HG03108 (cell line): Measurements from ENCODE around the gene PIGH.
"Not testable (repeated sequence)": the region's sequence is repeated elsewhere in the genome, so short reads cannot be mapped to it uniquely, and the experiment has no call there.

ENCODE experiments used
- ATAC-seq: cut with Tn5 transposase; IDR thresholded peaks from one replicate; pipeline ENCODE4 v1.9.1; 2021; ENCODE audit warnings: moderate library complexity; ENCODE audit not compliant: unreplicated experiment

Gene PIGH

DNA sequence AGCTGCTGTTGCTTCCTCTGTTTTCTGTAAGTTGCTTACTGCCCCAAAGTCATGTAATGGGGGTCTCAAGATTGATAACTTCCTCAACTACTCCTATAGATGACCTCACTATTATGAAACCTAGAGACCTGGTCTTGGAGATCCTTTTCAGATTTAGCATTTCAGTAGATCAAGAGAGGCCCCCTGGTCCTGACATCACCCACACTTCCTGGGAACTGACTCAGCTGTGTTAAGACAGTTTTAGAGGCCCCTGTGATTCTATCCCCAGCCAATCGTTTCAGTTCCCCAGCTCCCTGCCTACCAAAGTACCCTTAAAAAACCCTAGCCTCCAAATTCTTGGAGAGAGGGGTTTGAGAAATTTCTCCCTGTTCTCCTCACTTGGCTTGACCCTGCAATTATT, 10.4 kb upstream of the PIGH start:
- ATAC-seq, result no peak

DNA sequence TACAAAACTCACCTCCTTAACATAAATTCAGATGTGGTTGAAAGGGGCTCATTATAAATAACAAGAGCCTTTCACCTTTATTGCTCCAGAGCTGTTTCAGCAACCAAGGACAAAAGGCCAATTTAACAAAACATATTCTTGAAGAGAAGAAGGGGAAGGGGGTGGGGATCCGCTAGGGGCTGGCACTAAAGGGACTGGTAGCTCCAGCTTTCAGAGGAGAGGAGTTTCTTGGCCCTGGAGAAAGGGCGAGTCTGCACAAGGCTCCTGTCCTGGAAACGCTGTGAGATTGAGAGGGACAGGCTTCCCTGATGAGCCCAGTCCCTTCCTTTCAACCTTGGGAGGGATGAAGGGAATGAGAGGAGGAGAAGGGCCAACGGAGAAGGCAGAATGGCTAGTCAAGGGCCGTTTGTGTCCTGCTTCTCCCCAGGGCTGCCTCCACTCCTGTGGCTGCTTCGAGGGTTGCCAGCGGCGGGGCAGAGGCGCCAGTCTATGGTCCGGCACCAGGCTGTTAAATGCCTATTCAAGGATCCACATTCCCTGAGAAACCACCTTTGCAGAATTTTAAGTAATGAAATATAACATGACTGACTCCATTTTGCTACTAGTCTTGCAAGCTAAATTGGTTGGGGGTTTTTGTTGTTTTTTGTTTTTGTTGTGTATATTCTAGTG, 9.7 kb upstream of the PIGH start:
- no peak for ATAC-seq

DNA sequence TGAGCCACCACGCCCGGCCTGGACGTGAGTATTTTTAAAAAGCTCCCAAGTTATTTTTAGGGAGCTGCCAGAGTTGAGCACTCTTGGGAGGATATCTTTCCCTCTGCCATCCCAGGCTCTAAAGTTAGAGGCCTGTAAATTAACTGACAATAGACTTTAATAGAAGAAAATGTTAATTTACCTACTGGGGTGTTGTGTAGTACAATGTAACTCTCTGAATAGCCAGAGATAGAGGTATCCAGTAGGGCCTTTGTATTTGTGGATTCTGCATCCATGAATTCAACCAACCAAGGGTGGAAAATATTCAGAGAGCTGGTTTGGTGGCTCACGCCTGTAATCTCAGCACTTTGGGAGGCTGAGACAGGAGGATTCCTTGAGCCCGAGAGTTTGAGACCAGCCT, 7.6 kb upstream of the PIGH start:
- ATAC-seq, result no peak

DNA sequence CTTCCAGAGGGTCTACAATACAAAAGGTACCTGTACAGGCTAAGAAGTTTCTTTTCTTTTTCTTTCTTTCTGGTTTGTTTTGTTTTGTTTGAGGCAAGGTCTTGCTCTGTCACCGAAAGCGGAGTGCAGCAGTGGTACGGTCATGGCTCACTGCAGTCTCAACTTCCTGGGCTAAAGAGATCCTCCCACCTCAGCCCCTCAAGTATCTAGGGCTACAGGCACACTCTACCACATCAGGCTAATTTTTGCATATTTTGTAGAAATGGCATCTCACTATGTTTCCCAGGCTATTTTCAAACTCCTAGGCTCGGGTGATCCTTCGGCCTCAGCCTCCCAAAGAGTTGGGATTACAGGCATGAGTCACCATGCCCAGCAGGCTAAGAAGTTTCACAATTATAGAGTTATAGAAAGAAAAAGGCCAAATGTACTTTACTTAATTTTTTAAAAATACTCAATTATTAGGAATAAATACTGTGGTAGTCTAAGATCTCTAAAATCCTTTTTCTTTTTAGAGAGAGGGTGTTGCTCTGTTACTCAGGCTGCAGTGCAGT, 3.0 kb upstream of the PIGH start:
- peak; percentile 74 for ATAC-seq

DNA sequence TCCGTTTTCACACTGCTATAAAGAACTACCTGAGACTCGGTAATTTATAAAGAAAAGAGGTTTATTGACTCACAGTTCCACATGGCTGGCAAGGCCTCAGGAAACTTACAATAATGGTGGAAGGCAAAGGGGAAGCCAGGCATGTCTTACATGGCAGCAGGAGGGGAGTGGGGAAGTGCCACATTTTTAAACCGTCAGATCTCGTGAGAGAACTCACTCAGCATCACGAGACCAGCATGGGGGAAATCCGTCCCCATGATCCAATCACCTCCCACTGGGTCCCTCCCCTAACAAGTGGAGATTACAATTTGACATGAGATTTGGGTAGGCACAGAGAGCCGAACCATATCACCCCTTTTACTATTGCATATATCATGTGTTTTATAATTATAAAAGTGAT, 2.0 kb upstream of the PIGH start:
- ATAC-seq, result no peak

DNA sequence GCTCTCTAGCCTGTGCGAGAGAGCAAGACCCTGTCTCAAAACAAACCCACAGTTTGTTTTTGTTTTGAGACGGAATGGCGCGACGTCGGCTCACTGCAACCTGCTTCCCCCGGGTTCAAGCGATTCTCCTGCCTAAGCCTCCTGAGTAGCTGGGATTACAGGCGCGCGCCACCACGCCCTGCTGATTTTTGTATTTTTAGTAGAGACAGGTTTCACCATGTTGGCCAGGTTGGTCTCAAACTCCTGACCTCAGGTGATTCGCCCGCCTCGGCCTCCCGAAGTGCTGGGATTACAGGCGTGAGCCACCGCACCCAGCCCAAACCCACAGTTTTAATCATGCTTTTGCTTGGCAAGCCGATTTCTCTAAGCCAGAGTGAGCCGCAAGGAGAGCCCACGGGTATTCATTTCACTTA, 500 bp upstream of the PIGH start:
- not testable (repeated sequence) for ATAC-seq

DNA sequence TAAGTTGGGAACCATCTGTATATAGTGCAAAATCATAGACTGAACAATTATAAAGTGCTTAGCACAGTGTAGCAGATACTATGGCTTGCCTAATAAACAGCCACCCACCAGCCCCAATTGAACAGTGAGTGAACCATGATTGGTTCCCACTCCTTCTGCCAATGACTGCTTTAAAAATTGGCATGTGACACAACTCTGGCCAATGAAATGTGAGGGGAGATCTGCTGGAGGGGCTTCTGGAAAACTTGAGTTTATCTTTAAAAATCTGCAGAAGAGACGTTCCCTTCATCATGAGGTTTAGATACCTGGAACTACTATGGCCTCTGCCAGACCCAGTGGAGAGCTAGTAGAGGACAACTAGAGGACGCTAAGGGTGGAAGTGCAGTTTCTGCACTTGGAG, 4.7 kb downstream of the PIGH start:
- no peak for ATAC-seq

DNA sequence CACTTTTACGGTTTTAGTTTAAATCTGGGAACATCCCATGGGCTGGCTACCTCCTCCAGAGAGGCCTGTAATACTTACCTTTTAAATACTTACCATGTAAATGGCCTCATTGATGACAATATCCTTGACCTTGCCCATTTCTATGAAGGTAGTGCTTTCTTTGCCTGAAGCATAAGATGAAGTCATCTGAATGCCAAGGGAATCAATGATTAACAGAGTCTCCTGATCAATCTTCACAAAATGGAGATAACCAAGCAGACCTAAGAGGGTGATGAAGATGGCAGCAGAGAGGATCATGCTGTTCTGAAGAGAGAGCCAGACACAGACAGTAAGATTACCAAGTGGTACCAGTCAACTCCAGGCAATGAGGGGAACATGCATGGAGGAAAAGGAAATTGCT, 6.4 kb downstream of the PIGH start:
- not testable (repeated sequence) for ATAC-seq

DNA sequence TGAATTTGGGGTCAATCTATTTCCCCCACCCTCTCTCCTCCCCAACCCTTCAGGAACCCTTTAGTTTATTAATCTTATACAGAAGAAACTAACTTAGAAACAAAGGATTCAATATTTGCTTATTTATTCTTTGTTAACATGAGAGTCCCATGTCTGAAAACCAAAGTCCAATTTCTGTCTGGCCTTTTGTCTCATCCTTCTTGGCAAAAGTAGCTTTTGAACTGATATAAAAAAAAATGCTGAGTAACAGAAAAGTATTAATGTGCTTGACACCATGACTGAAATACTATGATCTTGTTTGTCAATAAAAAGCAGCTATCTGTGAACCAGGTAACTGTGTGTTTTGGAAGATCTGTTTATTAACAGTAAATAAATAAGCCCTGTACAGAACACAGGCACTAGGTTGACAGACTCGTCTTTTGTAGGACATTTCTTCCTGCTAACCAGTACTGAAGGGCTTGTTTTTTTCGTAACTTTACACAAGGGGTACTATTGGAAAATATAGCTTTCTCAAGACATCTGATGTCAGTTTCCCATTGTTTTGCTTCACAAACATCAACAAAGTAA, 10.8 kb downstream of the PIGH start:
- ATAC-seq, result no peak

DNA sequence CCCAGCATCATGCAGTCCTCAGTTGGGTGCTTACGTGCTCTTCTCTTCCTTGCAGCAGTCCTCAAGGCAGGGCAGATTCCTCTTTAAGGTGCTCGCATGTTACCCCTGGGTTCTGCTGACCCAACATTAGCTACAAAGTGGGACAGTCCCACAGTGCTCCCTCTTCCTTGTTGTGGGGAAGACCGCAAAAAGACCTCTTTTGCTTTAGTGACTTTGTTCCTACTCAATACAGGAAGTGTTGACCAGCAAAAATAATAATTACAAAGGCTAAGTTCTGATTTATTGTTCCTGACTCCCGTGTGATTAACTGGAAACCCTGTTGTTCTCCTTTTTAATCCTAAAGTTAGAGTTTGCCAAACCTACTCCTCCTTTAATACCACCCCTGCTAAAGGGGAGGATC, 13.7 kb downstream of the PIGH start:
- no peak for ATAC-seq

DNA sequence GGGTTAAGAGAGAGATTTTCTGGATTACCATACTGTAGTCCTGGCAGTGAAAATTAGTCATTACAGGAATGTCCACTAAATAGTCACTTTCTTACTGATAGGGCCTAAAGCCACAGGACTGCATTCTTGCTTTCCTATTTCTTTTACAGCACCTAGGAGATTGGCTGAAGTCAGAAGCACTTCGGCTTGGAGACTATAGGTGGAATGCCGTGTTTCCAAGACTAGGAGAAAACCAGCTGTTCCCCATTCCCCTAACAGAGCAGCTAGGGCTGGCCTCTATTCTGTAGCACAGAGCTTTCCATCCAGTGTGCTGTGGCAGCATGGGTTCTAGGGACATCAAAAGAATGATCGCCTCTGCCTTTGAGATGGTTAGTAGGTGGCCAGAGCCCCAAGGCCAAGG, 15.1 kb downstream of the PIGH start:
- ATAC-seq, result no peak

DNA sequence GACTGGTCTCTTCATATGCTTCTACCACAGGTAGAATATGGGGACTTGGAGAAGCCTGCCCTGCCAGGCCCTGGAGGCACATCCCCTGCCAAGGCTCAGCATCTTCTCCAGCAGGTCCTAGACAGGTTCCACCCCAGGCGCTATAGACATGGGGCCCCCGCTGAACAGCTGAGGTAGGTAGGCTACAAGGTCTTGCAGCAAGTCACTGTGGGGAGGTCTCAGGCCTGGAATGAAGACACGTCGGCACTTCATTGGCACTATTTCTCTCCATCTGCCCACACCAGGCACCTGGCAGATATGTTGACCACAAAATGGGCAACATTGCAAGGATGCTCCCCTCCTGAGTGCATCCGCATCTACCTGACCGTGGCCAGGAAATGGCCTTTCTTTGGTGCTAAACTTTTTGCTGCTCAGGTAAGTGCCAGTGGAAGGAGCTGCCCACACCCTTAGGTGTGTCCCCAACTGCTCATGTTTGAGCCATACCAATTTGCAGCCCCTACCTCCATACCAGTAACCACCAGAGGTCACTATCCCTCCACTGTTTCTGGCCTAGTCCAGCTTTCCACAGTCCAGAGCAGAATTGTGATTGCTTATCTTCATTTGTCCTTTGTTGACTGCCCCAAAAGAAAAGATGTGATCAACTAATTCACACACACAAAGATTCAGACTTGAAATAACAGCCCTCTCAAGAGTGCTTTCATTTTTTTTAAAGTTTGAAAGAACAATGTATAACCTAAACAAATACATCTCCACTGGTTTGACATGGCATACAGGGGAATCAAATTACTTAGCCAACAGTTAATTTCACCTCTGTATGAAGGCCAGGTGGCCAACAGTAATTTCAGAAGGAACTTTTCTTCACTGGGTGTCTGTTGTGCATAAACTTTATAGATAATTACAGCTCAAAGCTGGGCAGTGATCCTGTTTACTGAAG, 16.1 kb downstream of the PIGH start:
- ATAC-seq, result no peak

DNA sequence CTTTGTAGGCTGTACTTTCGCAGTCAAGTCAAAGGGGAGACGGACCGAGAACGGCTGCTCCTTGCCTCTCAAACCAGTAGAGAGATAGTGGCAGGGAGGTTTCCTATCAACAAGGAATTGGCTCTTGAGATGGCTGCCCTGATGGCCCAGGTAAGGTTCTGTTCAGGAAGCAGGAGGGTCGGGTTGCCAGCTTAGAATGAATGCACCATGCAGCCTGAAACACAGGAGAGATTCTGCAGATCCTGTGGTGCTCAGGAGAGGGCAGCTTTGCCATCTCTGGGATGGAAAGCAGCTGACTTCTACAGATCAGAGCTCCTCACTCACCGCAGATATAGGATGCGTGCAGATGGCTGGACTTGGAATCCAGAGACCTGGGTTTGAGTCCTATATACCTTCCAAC, 18.0 kb downstream of the PIGH start:
- no peak for ATAC-seq

DNA sequence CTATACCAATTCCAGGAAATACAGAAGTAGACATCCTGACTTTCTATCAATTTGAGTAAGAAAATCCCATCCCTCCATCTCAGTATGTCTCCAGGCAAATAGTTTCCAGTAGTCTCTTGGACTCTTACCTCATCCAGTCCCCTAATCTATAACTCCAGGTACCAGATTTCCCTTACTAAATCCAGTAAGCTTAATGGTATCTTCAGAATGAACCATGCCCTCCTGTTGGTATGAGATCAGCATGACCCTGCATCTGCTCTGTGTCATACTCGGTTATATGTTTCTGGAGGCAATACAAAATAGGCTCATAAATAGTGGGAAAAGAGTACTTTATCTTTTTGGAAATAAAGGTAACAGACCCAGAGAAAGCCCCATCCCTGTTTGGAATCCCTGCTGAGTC, 18.4 kb downstream of the PIGH start:
- ATAC-seq, result no peak

DNA sequence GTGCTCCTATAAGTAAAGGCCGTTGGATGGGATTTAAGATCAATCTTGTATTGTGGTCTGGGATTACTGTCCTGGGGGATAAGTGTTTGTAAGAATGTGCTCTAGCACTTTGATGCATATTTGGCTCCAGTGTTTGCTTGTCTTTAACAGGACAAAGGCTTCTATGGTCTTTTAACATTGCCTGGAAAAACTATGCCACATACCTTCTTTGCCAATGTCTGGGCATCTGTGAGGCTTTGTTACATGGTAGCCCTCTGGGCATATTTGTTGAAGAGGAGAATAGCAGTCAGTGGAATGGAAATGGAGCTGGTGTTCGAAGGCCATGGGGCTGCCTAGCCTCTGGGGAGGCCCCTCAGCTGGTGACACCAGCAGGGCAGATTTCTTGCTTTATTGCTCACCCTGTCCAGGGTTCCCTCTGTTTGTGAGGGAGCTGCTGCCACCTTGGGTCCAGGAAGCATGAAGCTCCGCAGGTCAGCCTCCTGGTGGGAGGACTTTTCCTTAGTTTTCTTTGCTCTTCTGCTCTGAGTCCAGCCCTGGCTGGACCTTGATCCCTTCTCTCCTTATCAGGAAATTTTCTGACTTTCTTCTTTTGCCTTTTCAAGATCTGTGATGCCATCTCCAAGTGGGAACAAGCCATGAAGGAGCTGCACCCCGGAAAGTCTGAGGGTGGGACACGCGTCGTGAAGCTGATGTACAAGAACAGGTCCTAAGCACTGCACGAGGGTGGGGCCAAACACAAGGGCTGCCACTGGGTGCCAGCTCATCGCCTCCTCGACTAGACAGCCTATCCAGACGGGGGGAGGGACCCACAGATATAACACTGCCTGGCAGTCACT, 19.5 kb downstream of the PIGH start:
- ATAC-seq, result no peak

DNA sequence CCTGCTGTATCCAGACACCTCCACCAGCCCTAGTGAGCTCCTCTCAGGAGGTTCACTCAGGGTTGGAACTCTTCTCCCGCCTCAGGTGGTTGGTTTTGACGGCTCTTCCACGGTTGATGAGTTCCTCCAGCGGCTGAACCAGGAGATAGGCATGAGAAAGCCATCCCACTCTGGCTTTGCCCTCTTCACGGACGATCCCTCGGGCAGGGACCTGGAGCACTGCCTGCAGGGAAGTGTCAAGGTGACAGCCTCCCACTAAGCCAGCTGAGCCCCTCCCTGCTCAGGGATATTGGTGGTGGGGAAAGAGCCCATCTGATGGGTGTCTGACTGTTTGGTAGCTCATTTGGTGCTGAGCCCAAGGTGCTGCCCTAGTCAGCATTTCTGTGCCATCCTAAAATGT, 20.4 kb downstream of the PIGH start:
- no peak for ATAC-seq

DNA sequence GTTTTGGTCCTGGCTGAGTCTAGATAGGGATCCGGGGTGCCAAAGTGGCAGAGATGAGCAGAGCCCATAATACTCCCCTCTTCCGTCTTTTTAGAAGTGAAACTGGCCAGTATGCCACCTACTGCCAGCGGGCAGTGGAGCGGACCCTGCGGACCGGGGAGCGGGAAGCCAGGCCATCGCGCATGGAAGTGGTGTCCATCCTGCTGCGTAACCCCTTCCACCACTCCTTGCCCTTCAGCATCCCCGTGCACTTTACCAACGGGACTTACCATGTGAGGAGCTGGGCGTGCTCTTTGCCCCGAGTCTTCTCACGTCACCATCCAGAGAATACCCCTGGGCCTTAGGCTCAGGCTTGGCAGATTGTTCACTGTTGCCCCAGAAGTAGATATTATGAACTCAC, 21.0 kb downstream of the PIGH start:
- ATAC-seq, result no peak

DNA sequence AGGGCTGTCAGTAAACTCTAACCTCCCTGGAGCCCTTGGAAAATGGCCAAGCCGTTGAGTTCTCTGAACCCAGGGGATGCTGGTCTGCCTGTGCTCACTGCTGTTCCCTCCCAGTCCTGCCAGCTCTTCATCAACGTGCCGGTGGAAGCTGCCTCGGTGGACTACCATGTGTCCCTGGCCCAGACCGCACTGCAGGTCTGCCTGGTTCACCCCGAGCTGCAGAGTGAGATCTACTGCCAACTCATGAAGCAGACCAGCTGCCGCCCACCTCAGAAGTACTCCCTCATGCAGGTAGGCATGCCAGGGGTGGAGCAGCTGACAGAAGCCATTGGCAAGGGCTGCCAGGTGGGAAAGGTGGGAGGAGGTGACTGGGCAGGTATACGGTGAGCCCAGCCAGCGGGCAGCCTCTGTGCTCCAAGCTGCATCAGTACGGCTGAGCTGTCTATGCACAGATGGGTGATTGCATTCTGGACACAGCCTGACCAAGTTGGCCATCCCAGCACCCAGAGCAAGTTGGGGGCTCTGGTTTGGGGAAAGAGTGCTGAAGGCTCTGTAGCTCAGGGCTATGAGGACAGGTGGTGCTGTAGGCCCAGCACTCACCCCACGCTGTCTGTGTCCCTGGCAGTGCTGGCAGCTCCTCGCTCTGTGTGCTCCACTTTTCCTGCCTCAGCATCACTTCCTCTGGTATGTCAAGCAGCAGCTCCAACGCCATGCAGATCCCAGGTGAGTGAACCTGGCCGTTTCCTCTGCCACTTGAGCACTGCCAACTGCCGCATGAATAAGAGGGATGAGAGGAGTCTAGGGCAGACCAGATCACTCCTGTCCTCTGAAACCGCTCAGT, 21.9 kb downstream of the PIGH start:
- no peak for ATAC-seq

DNA sequence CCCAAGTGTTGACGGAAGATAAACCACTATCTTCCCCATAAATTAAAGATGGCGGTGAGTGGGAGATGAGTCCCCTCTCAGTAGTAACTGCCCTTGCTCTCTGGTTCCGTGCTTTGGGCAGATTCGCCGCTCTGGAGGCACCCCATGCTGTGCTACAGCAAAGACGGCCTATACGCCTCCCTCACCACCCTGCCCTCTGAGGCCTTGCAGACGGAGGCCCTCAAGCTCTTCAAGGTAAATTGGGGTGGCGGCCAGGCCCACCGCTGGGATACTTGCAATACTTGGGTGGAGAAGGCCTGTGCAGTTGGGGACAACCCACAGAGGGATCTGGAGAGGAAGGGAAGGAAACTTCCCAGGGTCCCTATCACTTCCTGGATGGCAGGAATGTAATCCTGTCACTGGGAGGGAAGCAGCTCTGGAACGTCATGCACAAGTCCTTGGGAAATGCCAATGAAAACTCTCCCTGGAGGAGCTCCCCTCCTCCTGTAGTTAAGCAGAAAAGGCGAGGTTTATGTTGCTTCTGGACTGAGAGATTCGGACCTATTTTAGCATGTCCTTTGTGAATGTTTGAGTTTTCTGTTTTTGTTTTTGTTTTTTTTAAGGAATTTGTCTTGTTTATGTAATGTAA, 22.8 kb downstream of the PIGH start:
- no peak for ATAC-seq
